Measurements from ENCODE around the gene VN1R5.

VN1R5 gene

DNA sequence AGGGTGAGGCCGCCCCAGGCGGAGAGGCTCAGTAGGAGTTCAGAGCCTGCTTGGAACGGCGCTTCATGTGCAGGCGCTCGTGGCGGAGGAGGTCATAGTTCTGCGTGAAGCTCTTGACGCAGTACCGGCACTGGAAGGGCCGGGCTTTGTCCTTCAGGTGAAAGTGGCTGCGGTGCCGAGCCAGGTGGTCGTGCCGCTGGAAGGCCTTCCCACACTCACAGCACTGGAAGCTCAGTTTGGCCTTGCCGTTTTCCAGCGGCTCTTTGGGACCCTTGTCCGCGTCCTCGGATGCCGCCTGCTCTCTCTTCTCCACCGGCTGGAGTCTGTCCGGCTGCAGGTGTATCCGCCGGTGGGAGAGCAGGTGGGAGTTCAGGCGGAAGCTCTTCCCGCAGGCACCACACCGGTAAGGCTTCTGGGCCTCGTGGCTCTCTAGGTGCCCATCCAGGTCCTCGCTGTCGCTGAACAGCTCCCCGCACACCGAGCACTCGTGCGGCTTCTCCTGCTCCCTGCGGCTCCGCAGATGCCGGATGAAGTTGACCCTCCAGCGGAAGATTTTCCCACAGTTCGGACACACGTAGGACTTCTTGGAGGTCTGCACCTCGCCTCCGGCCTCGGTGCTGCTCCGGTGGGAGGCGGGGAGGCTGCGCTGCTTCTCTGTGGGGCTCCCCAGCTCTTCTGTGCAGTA, 44.8 kb downstream of the VN1R5 start:
- no peak for DNase-seq (ENCODE audit: low spot score)

DNA sequence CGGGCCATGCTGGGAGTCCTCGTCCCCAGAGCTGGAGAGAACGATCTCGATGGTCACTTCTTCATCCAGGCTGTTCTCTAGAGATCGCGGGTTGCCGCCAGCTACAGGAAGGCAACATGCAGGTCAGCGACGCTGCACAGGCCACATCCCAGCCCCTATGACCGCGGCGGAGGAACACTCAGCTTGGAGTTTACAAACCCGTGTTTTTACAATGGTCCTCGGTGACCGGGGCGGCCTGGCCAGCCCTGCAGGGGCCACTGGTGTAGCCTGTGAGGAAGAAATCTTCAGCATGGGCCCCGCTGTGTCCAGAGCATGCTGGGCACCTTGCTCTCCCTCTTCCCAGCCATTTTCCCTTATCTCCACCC, 45.3 kb downstream of the VN1R5 start:
- no peak for DNase-seq (ENCODE audit: low spot score)

DNA sequence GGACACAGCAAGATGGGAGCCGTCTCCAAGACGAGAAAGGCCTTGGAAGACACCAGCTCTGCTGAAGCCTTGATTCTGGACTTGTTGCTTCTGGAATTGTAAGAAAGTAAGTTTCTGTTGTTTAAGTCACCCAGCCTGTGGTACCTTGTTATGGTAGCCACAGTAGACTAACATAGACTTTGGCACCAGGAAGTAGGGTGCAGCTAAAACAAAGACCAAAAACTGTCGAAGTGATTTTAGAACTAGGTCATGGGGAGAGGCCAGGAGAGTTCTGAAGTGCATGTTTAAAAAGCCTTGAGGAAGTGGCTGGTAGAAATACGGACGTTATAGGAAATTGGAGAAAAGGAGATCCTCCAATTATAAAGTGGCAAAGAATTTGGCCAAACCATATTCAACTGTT, 47.3 kb downstream of the VN1R5 start:
- no peak for DNase-seq (ENCODE audit: low spot score)

DNA sequence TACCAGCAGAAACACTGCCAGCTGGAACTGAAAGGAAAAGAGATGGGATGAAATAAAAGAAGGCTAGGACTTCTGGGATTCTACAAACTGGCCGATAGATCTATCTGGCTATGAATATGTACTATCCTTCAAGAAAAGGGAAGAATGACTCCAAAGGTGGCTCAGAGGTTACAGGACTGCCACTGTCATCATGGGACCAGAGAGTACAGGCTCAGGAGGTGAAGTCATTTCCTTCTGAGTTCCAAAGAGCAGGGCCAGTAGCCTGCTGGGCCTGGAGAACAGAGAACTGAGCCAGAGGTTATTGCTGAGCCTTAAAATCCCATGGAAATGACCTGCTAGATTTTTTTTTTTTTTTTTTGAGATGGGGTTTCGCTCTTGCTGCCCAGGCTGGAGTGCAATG, 48.2 kb downstream of the VN1R5 start:
- DNase-seq (ENCODE audit: low spot score) = no peak
